HAP-1 (cell line): Measurements from ENCODE around the gene ARHGAP15.

Source experiments
- DNase-seq, 2 experiments: peaks; one replicate each; pipeline ENCODE4 v3.0.0-alpha.2; 2016 to 2020; ENCODE audit warnings: low spot score in 2 of 2
- H3K27me3 ChIP-seq: fragments of 250-450 bp; sonication (Bioruptor Pico); 2 replicates; pipeline ENCODE4 v1.5.1; 2020; ENCODE audit warnings: low read depth, mild to moderate bottlenecking, moderate library complexity
- H3K36me3 ChIP-seq: fragments of 250-450 bp; sonication (Bioruptor Pico); replicated peaks from 2 replicates; pipeline ENCODE4 v1.5.1; 2020; ENCODE audit warnings: mild to moderate bottlenecking
- H3K4me1 ChIP-seq: fragments of 250-450 bp; sonication (Bioruptor Pico); 2 replicates; pipeline ENCODE4 v1.5.1; 2020; ENCODE audit warnings: mild to moderate bottlenecking
- H3K4me3 ChIP-seq: fragments of 250-450 bp; sonication (Bioruptor Pico); 2 replicates; pipeline ENCODE4 v1.5.1; 2020; ENCODE audit warnings: mild to moderate bottlenecking, moderate library complexity
- H3K9me3 ChIP-seq: fragments of 250-450 bp; sonication (Bioruptor Pico); 2 replicates; pipeline ENCODE4 v1.5.1; 2020; ENCODE audit warnings: mild to moderate bottlenecking, moderate library complexity
- in situ Hi-C: fragments of 300-500 bp; cut with MboI; formaldehyde crosslinking; loops from 3 replicates; pipeline ENCODE4 v1.14.3; 2020; ENCODE audit warnings: low sequenced_read_pairs, inconsistent platforms, mixed read lengths

The ARHGAP15 gene

DNA sequence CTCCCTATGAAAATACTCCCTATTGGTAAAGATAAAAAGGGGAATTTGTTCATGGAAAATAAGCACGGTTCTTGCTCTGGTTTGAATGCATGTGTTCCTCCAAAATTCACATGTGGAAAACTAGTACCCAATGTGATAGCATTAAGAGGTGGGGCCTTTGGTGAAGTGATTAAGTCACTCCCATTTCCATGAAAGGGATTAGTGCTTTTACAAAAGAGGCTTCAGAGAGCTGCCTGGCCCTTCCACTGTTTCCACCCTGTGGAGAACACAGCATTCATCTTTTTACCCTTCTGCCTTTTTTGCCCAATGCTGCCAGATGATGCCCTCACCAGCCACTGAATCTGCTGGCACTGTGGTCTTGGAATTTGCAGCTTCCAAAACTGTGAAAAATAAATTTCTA is 666.8 kb downstream of the ARHGAP15 start:
- Histone ChIP-seq H3K27me3 (no peaks in the 10 kb centered on the region), H3K4me3 (no peak overlapping the region), H3K4me1 (0 out of 2 replicates have a peak, but pooled peaks cover 4% of the 10 kb centered on the region), H3K36me3 (no peaks in the 10 kb centered on the region), H3K9me3 (no peaks in the 10 kb centered on the region)
- in situ Hi-C loops, result no loop called here
- peak; percentile 24 to 60 for DNase-seq

- in situ Hi-C loops, result no loop called here
- H3K4me3 ChIP-seq, result no peak overlapping the region
- H3K9me3 ChIP-seq, result no peaks in the 10 kb centered on the region
- no peaks in the 10 kb centered on the region for H3K4me1 ChIP-seq
- H3K27me3 ChIP-seq, result no peaks in the 10 kb centered on the region
- H3K36me3 ChIP-seq, result no peaks in the 10 kb centered on the region; the same call in 1 of the 2 replicates
- DNase-seq, result no peak
Measured at GRCh38 chr2:143801561-143801960, 672.3 kb downstream of the ARHGAP15 start.

GRCh38 chr2:143802242-143802641 is 673.0 kb downstream of the ARHGAP15 start:
- Histone ChIP-seq H3K4me1 (no peaks in the 10 kb centered on the region), H3K27me3 (no peaks in the 10 kb centered on the region), H3K9me3 (no peaks in the 10 kb centered on the region), H3K4me3 (no peak overlapping the region), H3K36me3 (no peaks in the 10 kb centered on the region; the same call in 1 of the 2 replicates)
- in situ Hi-C loops, result no loop called here
- no peak for DNase-seq

- no peaks in the 10 kb centered on the region for H3K9me3 ChIP-seq
- no peaks in the 10 kb centered on the region for H3K27me3 ChIP-seq
- in situ Hi-C loops, result no loop called here
- DNase-seq, result no peak
- H3K4me1 ChIP-seq, result no peaks in the 10 kb centered on the region
- no peaks in the 10 kb centered on the region; the same call in 1 of the 2 replicates for H3K36me3 ChIP-seq
- no peak overlapping the region for H3K4me3 ChIP-seq
Measured at GRCh38 chr2:143802871-143803650, 673.8 kb downstream of the ARHGAP15 start.

- in situ Hi-C loops, result no loop called here
- H3K4me3 ChIP-seq, result no peak overlapping the region
- H3K27me3 ChIP-seq, result no peaks in the 10 kb centered on the region
- H3K4me1 ChIP-seq, result no peaks in the 10 kb centered on the region
- DNase-seq, result no peak
- H3K9me3 ChIP-seq, result no peaks in the 10 kb centered on the region
- no peaks in the 10 kb centered on the region; the same call in 1 of the 2 replicates for H3K36me3 ChIP-seq
Measured at GRCh38 chr2:143803936-143804335, 674.7 kb downstream of the ARHGAP15 start.

DNA sequence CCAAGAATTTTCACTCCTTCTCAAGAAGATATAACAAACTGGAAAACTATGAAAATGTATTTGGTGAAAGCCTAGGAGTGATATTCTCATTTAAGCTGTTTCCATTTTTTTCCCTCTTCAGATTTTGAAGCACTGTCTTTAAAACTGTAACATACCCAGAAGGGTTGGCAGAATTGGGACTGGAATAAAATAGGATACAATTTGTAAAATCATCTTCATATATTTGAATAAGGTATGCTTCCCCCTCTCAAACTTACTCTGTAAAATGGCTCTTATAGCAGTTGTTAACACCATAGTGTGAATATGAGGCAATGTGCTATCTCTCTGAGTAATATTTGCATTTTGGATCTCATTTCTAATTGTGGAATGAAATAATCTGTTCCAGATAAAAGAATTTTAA is 676.4 kb downstream of the ARHGAP15 start:
- DNase-seq, result no peak
- Histone ChIP-seq H3K4me1 (no peaks in the 10 kb centered on the region), H3K9me3 (no peaks in the 10 kb centered on the region), H3K4me3 (no peak overlapping the region), H3K27me3 (no peaks in the 10 kb centered on the region), H3K36me3 (no peaks in the 10 kb centered on the region; the same call in 1 of the 2 replicates)
- in situ Hi-C loops, result no loop called here

- no peaks in the 10 kb centered on the region; the same call in 1 of the 2 replicates for H3K36me3 ChIP-seq
- in situ Hi-C loops, result no loop called here
Measured at GRCh38 chr2:143807192-143807591, 678.0 kb downstream of the ARHGAP15 start.

DNA sequence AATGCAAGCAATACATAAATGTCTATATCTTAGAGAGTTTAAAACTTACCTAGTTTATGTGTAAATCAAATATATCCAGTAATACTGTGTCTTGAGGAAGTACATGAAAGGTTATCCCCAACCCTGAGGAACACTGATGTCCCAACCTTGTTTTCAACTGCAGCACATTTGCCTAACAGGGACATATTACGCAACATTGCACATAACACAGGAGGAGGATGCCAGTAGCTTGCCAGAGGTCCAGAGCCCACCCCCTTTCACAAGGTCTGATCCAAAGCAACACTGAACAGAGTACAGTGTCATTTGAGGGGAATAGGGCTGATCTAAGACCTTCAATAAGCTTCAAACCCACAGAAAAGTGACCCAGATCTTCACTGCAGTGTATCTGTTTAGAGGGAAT is 678.5 kb downstream of the ARHGAP15 start:
- Histone ChIP-seq H3K4me3 (no peak overlapping the region), H3K27me3 (no peaks in the 10 kb centered on the region), H3K9me3 (no peaks in the 10 kb centered on the region), H3K4me1 (no peaks in the 10 kb centered on the region), H3K36me3 (no peaks in the 10 kb centered on the region; the same call in 1 of the 2 replicates)
- no peak for DNase-seq
- in situ Hi-C loops, result no loop called here

More at GRCh38 chr2:143807192-143807591, 678.0 kb downstream of the ARHGAP15 start:
- no peaks in the 10 kb centered on the region for H3K27me3 ChIP-seq
- H3K4me1 ChIP-seq, result no peaks in the 10 kb centered on the region
- DNase-seq, result no peak
- no peaks in the 10 kb centered on the region for H3K9me3 ChIP-seq
- H3K4me3 ChIP-seq, result no peak overlapping the region

GRCh38 chr2:143808166-143808565 is 678.9 kb downstream of the ARHGAP15 start:
- H3K9me3 ChIP-seq, result no peaks in the 10 kb centered on the region
- no peak for DNase-seq
- in situ Hi-C loops, result no loop called here
- no peaks in the 10 kb centered on the region for H3K4me1 ChIP-seq
- H3K36me3 ChIP-seq, result no peaks in the 10 kb centered on the region; the same call in 1 of the 2 replicates
- no peaks in the 10 kb centered on the region for H3K27me3 ChIP-seq
- H3K4me3 ChIP-seq, result no peak overlapping the region

GRCh38 chr2:143815082-143815481 is 685.9 kb downstream of the ARHGAP15 start:
- no peak for DNase-seq
- in situ Hi-C loops, result no loop called here
- peaks cover 10% of the 10 kb centered on the region for H3K4me1 ChIP-seq
- H3K4me3 ChIP-seq, result no peak overlapping the region
- no peaks in the 10 kb centered on the region for H3K36me3 ChIP-seq
- no peaks in the 10 kb centered on the region for H3K27me3 ChIP-seq
- H3K9me3 ChIP-seq, result no peaks in the 10 kb centered on the region

GRCh38 chr2:143816916-143817315 is 687.7 kb downstream of the ARHGAP15 start:
- H3K27me3 ChIP-seq, result no peaks in the 10 kb centered on the region
- no peak for DNase-seq
- H3K36me3 ChIP-seq, result no peaks in the 10 kb centered on the region
- in situ Hi-C loops, result no loop called here
- peaks cover 10% of the 10 kb centered on the region for H3K4me1 ChIP-seq
- H3K9me3 ChIP-seq, result no peaks in the 10 kb centered on the region
- no peak overlapping the region for H3K4me3 ChIP-seq
